GM21526 (cell line): ENCODE measurements around the gene SSR1.

Source experiments
- ATAC-seq: cut with Tn5 transposase; IDR thresholded peaks from one replicate; pipeline ENCODE4 v1.9.1; 2021; ENCODE audit warnings: moderate library complexity; ENCODE audit not compliant: unreplicated experiment, low FRiP score

The SSR1 gene

DNA sequence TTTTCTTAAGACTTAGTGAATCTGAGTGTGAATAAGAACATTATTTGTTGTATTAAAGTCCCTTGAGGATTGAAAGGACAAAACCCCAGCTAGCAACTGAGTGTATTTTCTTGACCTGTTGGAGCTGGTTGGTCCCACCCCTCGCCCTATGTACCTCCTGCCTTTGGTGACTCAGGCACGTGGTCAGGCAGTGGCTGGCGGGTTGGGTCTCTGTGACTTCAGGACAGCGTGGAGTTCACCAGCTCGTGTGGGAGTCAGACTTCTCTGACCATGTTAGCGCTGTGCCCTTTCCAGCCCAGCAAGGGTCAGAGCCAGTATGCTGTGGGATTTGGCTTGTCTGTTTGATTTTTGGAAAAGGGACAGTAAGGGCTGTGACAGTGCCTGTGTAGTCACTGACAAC lies 93.7 kb downstream of the SSR1 start:
- no peak for ATAC-seq

GRCh38 chr6:7218406-7218988 lies 94.5 kb downstream of the SSR1 start:
- no peak for ATAC-seq
